Stomach smooth muscle (tissue), 2 donors: ENCODE data around the gene SERPINB5.

Experiments used
- H3K27ac ChIP-seq: one replicate; pipeline ENCODE4 v1.7.0; 2013; ENCODE audit warnings: mild to moderate bottlenecking, low read length, inconsistent platforms
- H3K27me3 ChIP-seq, 2 donors: one replicate each; pipeline ENCODE4 v1.7.0; 2013; ENCODE audit warnings: low read length in 2 of 2; ENCODE audit not compliant: insufficient read depth in 2 of 2, control insufficient read depth in 1 of 2
- H3K36me3 ChIP-seq, 2 donors: one replicate each; pipeline ENCODE4 v1.7.0; 2013; ENCODE audit warnings: low read length in 2 of 2; ENCODE audit not compliant: control insufficient read depth in 2 of 2, insufficient read depth in 2 of 2
- H3K4me1 ChIP-seq: one replicate; pipeline ENCODE4 v1.7.0; 2013; ENCODE audit warnings: low read length; ENCODE audit not compliant: control insufficient read depth, insufficient read depth
- H3K4me3 ChIP-seq, 2 donors: one replicate each; pipeline ENCODE4 v1.7.0; 2013; ENCODE audit warnings: low read length in 2 of 2
- H3K9ac ChIP-seq, 2 donors: one replicate each; pipeline ENCODE4 v1.7.0; 2013; ENCODE audit warnings: low read length in 2 of 2, mild to moderate bottlenecking in 1 of 2
- H3K9me3 ChIP-seq, 2 donors: one replicate each; pipeline ENCODE4 v1.7.0; 2013; ENCODE audit warnings: low read length in 2 of 2; ENCODE audit not compliant: control insufficient read depth in 2 of 2
- donor health status: healthy.
- donor health status: Pancreatic carcinoma.

SERPINB5 gene

DNA sequence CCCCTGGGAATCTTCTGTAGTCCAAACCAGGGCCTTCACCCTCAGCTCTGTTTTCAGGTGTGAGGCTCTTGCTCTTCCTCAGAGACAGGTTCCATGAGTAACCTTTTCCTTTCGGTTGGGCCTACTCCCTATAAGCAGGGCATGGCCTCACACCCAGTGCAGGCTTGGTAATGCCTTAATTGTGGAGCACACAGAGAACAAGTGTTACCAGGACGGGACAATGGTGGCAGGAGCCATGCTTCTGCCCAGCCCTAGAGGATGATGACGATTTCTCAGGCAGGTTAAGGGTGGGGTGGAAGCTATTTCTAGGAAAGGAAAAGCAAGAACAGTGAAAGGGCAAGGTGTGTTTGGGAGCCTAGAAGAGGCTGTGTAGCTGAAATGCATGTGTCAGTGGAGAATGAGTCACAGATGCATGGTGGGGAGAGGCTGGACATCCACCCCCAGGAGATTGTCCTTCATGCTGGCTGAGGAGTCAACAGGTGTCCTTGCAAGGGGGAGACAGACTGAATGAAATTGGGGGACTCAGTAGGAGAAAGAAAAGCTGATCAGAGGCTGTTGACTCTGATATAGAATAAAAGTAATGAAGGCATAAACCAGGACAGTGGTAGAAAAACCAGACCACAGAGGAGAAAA lies 43.4 kb downstream of the SERPINB5 start:
- Histone ChIP-seq H3K36me3 (no peaks in the 10 kb centered on the region), H3K4me1 (no peaks in the 10 kb centered on the region), H3K27me3 (peaks cover 0 to 4% of the 10 kb centered on the region in 2 donors), H3K4me3 (no peak overlapping the region), H3K9me3 (no peaks in the 10 kb centered on the region), H3K27ac (no peak overlapping the region), H3K9ac (no peak overlapping the region)

DNA sequence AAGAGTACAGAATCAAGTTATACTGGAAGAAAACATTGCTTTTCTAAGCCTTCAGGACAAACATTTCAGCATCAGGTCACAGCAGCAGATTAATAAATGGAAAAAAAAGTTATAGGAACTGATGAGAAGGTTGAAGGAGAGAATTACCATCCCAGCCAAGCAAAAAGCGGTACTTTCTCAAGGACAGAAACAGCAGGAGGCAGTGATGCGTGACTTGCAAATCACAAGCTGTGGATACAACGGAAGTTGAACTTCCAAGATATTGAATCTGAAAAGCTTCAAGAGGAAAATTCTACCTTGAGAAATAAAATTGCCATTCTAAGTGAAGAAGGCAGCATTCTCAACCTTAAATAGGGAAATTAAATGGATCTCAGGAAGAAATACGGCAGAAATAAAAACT lies 46.9 kb downstream of the SERPINB5 start:
- no peak overlapping the region for H3K4me3 ChIP-seq
- peaks cover 0 to 4% of the 10 kb centered on the region in 2 donors for H3K27me3 ChIP-seq
- H3K9ac ChIP-seq = no peak overlapping the region
- H3K27ac ChIP-seq = no peak overlapping the region
- H3K4me1 ChIP-seq = no peaks in the 10 kb centered on the region
- H3K9me3 ChIP-seq = no peaks in the 10 kb centered on the region
- no peaks in the 10 kb centered on the region for H3K36me3 ChIP-seq

DNA sequence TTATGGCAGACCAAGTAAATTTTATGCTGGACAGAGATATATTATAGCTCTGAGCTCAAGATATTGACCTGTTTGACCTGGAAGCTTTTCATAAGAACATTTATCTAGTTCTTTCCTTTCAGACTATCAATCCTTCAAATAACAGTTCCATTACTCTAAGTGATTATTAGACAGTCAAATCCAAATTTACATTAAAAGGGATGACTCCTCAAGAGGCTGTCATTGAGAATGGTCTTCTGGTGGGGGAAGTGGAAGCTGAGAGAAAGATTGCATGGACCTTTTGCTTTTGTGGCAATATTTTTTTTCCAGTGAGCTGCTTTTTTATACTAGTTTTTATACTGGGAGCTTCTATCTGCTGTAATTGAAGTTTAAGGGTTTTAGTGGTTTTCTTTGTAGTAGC lies 50.5 kb downstream of the SERPINB5 start:
- Histone ChIP-seq H3K27me3 (no peaks in the 10 kb centered on the region), H3K36me3 (no peaks in the 10 kb centered on the region), H3K9me3 (no peaks in the 10 kb centered on the region), H3K4me1 (no peaks in the 10 kb centered on the region), H3K9ac (no peak overlapping the region), H3K27ac (no peak overlapping the region), H3K4me3 (no peak overlapping the region)

DNA sequence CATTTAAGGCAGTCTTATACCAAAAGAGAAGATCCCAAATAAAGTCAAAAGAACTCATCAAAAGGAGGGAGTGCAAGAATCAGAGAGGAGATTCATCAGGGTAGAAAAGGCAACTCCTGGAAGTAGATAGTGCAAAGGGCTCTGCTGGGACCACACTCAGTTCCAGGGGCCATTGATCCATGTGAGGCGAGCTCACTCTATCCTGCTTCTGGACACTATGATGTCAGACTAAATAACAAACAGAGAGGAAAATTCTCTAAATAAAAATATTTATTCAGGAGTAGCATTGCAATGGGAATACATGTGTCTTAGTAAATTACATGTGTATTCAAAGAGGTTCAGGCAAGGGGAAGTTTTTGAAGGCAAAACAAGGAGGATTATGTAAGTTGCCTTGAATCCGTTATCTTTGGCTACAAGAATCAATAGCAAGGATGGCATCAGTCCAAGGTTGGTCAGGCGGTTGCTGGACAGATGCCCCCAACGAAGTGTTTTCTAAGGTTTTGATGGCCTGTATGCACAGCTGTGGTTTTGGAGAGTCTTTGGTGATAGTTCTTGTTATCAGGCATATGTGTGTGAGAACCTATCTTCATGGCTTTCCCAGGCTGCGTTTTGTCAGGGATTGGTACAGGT lies 52.2 kb downstream of the SERPINB5 start:
- Histone ChIP-seq H3K36me3 (no peaks in the 10 kb centered on the region), H3K4me3 (no peak overlapping the region), H3K4me1 (no peaks in the 10 kb centered on the region), H3K9me3 (no peaks in the 10 kb centered on the region), H3K27me3 (no peaks in the 10 kb centered on the region), H3K9ac (no peak overlapping the region), H3K27ac (no peak overlapping the region)

DNA sequence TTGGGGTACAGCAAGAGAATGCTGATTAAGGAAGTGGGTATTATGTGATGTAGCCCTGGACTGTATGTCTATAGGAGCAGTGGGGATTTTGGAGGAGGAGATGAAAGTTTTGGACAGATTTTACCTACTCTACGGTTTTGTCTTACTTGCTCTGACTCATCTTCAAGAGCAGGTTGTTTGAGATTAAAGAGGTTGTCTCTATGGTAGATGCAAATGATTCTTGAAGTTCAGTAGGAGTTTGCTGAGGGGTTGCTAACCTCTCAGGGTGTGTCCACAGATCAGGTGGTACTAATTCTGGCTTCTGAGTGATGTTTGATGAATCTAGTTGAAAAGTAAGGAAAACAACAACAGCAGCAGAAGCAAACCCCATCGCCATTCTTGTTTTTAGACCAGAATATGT lies 55.7 kb downstream of the SERPINB5 start:
- Histone ChIP-seq H3K4me3 (no peak overlapping the region), H3K36me3 (no peaks in the 10 kb centered on the region), H3K9ac (no peak overlapping the region), H3K27ac (no peak overlapping the region), H3K4me1 (no peaks in the 10 kb centered on the region), H3K9me3 (no peaks in the 10 kb centered on the region), H3K27me3 (no peaks in the 10 kb centered on the region)

DNA sequence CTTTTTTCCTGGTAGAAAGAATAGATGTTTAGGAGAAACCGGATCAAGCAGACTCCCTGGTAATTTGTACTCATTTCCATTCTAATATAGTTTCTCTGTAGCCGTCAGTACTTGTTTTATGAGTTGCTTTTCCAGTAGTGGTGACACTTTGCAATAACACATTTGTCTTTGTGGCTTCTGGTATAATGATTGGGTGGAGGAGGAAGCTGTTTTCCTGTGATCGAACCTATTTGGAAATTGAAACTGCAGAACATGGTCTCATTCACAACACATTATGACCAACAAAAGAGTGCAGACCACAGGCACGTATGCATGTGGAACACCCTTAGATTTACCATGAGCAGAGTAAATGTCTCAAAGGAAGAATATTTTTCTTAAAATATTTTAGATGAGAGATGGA lies 57.9 kb downstream of the SERPINB5 start:
- Histone ChIP-seq H3K27ac (no peak overlapping the region), H3K27me3 (no peaks in the 10 kb centered on the region), H3K36me3 (no peaks in the 10 kb centered on the region), H3K9me3 (no peaks in the 10 kb centered on the region), H3K4me3 (no peak overlapping the region), H3K4me1 (no peaks in the 10 kb centered on the region), H3K9ac (no peak overlapping the region)

DNA sequence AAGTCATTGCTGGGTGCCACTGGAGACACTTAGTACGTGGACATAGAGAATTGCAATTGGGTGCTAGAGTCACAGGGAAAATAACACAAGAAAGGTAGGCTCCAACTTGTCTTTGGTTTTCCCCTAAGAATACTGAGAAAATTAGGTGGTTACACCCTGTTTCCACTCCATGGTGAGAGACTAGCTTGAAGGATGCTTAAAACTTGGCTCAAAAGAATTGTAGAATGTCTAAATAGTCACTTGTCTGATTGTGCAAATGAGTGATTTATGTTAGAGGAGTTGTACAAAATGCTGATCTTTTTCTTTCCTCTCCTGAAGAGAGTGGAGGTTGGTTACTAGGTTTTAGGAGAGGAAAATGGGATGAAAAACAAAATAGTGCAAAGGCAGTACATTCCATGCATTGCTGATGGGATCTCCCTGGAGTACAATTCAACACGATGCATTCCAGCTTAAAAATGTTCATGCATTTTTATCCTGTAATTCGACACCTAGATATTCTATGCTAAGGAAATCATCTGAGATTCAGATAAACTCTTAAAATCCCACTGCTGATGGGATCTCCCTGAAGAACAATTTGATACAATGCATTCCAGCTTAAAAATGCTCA lies 63.2 kb downstream of the SERPINB5 start:
- H3K9ac ChIP-seq = no peak overlapping the region

DNA sequence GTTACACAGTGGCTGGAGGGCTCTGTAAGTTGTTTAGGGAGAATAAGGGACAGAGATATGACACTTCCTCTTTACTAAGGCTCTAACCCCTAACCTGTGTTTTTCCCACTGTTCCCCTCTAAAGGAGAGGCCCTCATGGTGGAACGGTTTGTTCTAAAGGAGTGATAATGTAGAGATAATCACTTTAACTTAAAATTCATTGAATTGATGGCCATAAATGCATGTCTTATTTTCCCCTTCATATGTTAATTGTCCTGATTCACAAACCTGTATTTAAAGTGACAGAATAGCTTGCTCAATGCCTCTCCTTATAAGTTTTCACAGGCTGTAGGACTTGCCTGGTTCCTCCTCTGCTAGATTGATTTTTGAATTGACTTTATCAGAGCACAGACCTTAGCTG lies 65.3 kb downstream of the SERPINB5 start, which contains the start of gene SERPINB12:
SERPINB12 (plus strand) TSS at position 301 of the 400 bp plus-strand sequence. CDS start 13,791 bp downstream, outside the sequence.
- no peak within 1 kb of the TSS for H3K27ac ChIP-seq
- H3K9me3 ChIP-seq = no peaks in the 10 kb centered on the region
- H3K36me3 ChIP-seq = no peaks in the 10 kb centered on the region
- no peaks in the 10 kb centered on the region for H3K4me1 ChIP-seq
- no peak within 1 kb of the TSS for H3K9ac ChIP-seq
- H3K4me3 ChIP-seq = no peak within 1 kb of the TSS
- H3K27me3 ChIP-seq = no peaks in the 10 kb centered on the region

More for the DNA sequence above, 63.2 kb downstream of the SERPINB5 start:
- H3K36me3 ChIP-seq = no peaks in the 10 kb centered on the region
- H3K9me3 ChIP-seq = no peaks in the 10 kb centered on the region
- no peak overlapping the region for H3K27ac ChIP-seq
- no peaks in the 10 kb centered on the region for H3K27me3 ChIP-seq
- H3K4me3 ChIP-seq = no peak overlapping the region
- H3K4me1 ChIP-seq = no peaks in the 10 kb centered on the region

DNA sequence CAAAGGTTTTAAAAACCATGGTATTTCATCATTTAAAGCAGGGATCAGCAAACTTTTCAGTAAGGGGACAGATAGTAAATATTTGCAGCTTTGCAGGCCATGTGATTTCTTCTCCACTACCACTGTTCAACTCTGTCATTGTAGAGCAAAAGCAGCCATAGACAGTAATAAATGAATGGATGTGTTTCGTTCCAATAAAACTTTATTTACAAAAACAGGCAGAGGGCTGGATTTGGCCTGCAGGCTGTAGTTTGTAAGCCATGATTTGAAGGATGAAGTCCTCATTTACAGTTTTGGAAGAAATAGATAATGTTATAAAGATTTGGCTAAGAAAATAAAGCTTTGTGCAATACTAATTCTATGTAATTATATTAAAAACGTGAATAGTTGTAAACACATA lies 67.3 kb downstream of the SERPINB5 start:
- H3K4me3 ChIP-seq = no peak overlapping the region
- no peaks in the 10 kb centered on the region for H3K9me3 ChIP-seq
- H3K4me1 ChIP-seq = no peaks in the 10 kb centered on the region
- no peaks in the 10 kb centered on the region for H3K27me3 ChIP-seq
- H3K36me3 ChIP-seq = no peaks in the 10 kb centered on the region
- H3K9ac ChIP-seq = no peak overlapping the region
- no peak overlapping the region for H3K27ac ChIP-seq

DNA sequence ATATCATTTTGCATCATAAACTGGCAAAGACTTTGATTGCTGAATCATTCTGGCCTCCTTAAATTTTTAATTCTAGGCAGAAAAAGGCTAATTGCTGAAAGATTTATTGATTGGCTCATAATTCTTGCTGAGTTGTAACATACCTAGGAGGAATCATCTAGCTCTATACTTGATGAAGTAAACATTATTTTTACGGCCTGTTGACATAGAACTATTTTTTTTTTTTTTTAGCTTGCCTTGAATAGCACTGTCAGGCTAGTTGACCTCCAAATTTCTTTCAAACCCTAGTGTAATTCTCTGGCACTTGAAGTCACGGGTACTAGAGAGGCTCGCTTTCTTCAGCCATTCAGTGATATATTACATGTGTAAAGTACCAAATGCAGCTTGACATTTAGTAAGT lies 68.2 kb downstream of the SERPINB5 start:
- Histone ChIP-seq H3K27ac (no peak overlapping the region), H3K36me3 (no peaks in the 10 kb centered on the region), H3K4me3 (no peak overlapping the region), H3K9me3 (no peaks in the 10 kb centered on the region), H3K4me1 (no peaks in the 10 kb centered on the region), H3K27me3 (no peaks in the 10 kb centered on the region), H3K9ac (no peak overlapping the region)

DNA sequence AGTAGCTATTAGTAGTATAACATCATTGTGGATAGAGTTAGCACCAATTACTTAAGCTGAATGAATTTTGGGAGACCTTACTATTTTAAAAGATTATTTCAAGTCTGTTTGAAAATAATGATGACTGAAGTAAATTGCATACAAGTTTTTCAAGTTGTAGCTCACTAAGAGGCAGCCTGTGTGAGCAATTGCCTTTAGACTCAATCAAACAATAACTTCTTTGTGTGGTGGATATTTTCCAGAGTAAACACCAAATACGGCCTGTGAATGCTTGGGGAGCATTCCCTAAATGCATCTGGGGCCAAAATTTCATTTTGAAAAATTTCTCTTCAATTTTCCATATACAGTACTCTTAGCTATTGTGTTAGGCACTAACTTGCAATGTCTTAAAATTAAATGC lies 73.3 kb downstream of the SERPINB5 start:
- H3K9me3 ChIP-seq = no peaks in the 10 kb centered on the region
- H3K27ac ChIP-seq = no peak overlapping the region
- H3K36me3 ChIP-seq = no peaks in the 10 kb centered on the region
- H3K4me3 ChIP-seq = no peak overlapping the region
- H3K4me1 ChIP-seq = peaks cover 3% of the 10 kb centered on the region
- no peaks in the 10 kb centered on the region for H3K27me3 ChIP-seq
- no peak overlapping the region for H3K9ac ChIP-seq
